KMS-11 (cell line): Measurements from ENCODE around the gene PHYHIPL.
A peak's percentile ranks its signal among the peaks of the same experiment; 100 is the strongest.
"Not testable (repeated sequence)": the region's sequence is repeated elsewhere in the genome, so short reads cannot be mapped to it uniquely, and the experiment has no call there.

ENCODE experiments used
- H2AFZ ChIP-seq: fragments of 200-600 bp; sonication (generic); 2 replicates; pipeline ENCODE4 v1.6.1; 2016; ENCODE audit warnings: antibody characterized with exemption, mixed run types, low read depth
- H3K27ac ChIP-seq: fragments of 200-600 bp; sonication (generic); 2 replicates; pipeline ENCODE4 v1.6.1; 2016; ENCODE audit warnings: mild to moderate bottlenecking, mixed run types
- H3K27me3 ChIP-seq: fragments of 200-600 bp; sonication (generic); 2 replicates; pipeline ENCODE4 v1.6.1; 2017; ENCODE audit warnings: mild to moderate bottlenecking, low read depth, mixed run types, moderate library complexity; ENCODE audit not compliant: insufficient read depth
- H3K36me3 ChIP-seq: fragments of 200-600 bp; sonication (generic); 2 replicates; pipeline ENCODE4 v1.6.1; 2017; ENCODE audit warnings: mild to moderate bottlenecking, mixed run types; ENCODE audit not compliant: insufficient read depth
- H3K4me1 ChIP-seq: fragments of 200-600 bp; sonication (generic); 2 replicates; pipeline ENCODE4 v1.6.1; 2016; ENCODE audit warnings: mild to moderate bottlenecking, low read depth, mixed run types; ENCODE audit not compliant: poor library complexity, severe bottlenecking
- H3K4me2 ChIP-seq: fragments of 200-600 bp; sonication (generic); 2 replicates; pipeline ENCODE4 v1.7.0; 2016; ENCODE audit warnings: mild to moderate bottlenecking, mixed run types
- H3K4me3 ChIP-seq: fragments of 200-600 bp; sonication (generic); IDR thresholded peaks from 2 replicates; pipeline ENCODE4 v1.6.1; 2017; ENCODE audit warnings: low read depth, low read length, mixed read lengths; ENCODE audit not compliant: insufficient read depth
- H3K79me2 ChIP-seq: fragments of 200-600 bp; sonication (generic); 2 replicates; pipeline ENCODE4 v1.6.1; 2016; ENCODE audit warnings: low read depth, mixed run types; ENCODE audit not compliant: insufficient read depth
- H3K9ac ChIP-seq: fragments of 200-600 bp; sonication (generic); 2 replicates; pipeline ENCODE4 v1.6.1; 2016; ENCODE audit warnings: mild to moderate bottlenecking, mixed run types
- H4K20me1 ChIP-seq: fragments of 200-600 bp; sonication (generic); 2 replicates; pipeline ENCODE4 v1.6.1; 2016; ENCODE audit warnings: mild to moderate bottlenecking, mixed run types; ENCODE audit not compliant: insufficient read depth
- CTCF ChIP-seq: fragments of 200-600 bp; sonication (generic); conservative IDR thresholded peaks from 2 replicates; pipeline ENCODE4 v1.6.1; 2017; ENCODE audit warnings: low read depth, mild to moderate bottlenecking, antibody characterized with exemption, low read length, moderate library complexity, mixed read lengths

PHYHIPL gene

GRCh38 chr10:59237775-59238174 lies 61.3 kb downstream of the PHYHIPL start:
- H2AFZ ChIP-seq, result no peak overlapping the region
- no peaks in the 10 kb centered on the region for H4K20me1 ChIP-seq
- H3K4me1 ChIP-seq, result no peaks in the 10 kb centered on the region
- H3K4me2 ChIP-seq, result no peak overlapping the region
- H3K27ac ChIP-seq, result no peak overlapping the region
- H3K36me3 ChIP-seq, result no peaks in the 10 kb centered on the region
- H3K9ac ChIP-seq, result no peak overlapping the region
- H3K27me3 ChIP-seq, result no peaks in the 10 kb centered on the region
- H3K79me2 ChIP-seq, result no peaks in the 10 kb centered on the region
- H3K4me3 ChIP-seq, result no peak overlapping the region
- TF ChIP-seq CTCF, result no peak

GRCh38 chr10:59239108-59239507 lies 62.7 kb downstream of the PHYHIPL start:
- not testable (repeated sequence) for H3K79me2 ChIP-seq, H2AFZ ChIP-seq, H3K4me3 ChIP-seq, H3K27ac ChIP-seq, H3K4me1 ChIP-seq, H3K36me3 ChIP-seq, H4K20me1 ChIP-seq, H3K27me3 ChIP-seq, H3K9ac ChIP-seq, H3K4me2 ChIP-seq

GRCh38 chr10:59240582-59241183 lies 64.2 kb downstream of the PHYHIPL start:
- Histone ChIP-seq H3K4me2 (no peak overlapping the region), H3K9ac (no peak overlapping the region), H3K27ac (no peak overlapping the region), H3K4me3 (no peak overlapping the region), H4K20me1 (no peaks in the 10 kb centered on the region), H3K27me3 (no peaks in the 10 kb centered on the region), H3K79me2 (no peaks in the 10 kb centered on the region), H3K36me3 (no peaks in the 10 kb centered on the region), H3K4me1 (no peaks in the 10 kb centered on the region), H2AFZ (no peak overlapping the region)
- peak; percentile 82 for TF ChIP-seq CTCF

GRCh38 chr10:59242057-59242456 lies 65.6 kb downstream of the PHYHIPL start:
- no peak overlapping the region for H3K4me3 ChIP-seq
- no peaks in the 10 kb centered on the region for H3K36me3 ChIP-seq
- H3K27me3 ChIP-seq, result no peaks in the 10 kb centered on the region
- no peak overlapping the region for H2AFZ ChIP-seq
- no peak overlapping the region for H3K27ac ChIP-seq
- H3K4me2 ChIP-seq, result no peak overlapping the region
- no peaks in the 10 kb centered on the region for H3K79me2 ChIP-seq
- H3K4me1 ChIP-seq, result no peaks in the 10 kb centered on the region
- no peak overlapping the region for H3K9ac ChIP-seq
- H4K20me1 ChIP-seq, result no peaks in the 10 kb centered on the region
- TF ChIP-seq CTCF, result no peak

GRCh38 chr10:59242991-59243390 lies 66.5 kb downstream of the PHYHIPL start:
- Histone ChIP-seq H3K4me3 (no peak overlapping the region), H4K20me1 (no peaks in the 10 kb centered on the region), H3K36me3 (no peaks in the 10 kb centered on the region), H3K27ac (no peak overlapping the region), H2AFZ (no peak overlapping the region), H3K4me1 (no peaks in the 10 kb centered on the region), H3K27me3 (no peaks in the 10 kb centered on the region), H3K4me2 (no peak overlapping the region), H3K9ac (no peak overlapping the region), H3K79me2 (no peaks in the 10 kb centered on the region)
- TF ChIP-seq CTCF, result no peak
